Activated CD8-positive, alpha-beta memory T cell treated with anti-CD3 and anti-CD28 coated beads for 4 hours (primary cell): Measurements from ENCODE around the gene WDR86.
A peak's percentile ranks its signal among the peaks of the same experiment; 100 is the strongest.

Source experiments
- DNase-seq, 2 donors: peaks; one replicate each; pipeline ENCODE4 v3.0.0-alpha.2; 2020; ENCODE audit warnings: low read depth in 2 of 2

The WDR86 gene

GRCh38 chr7:151391358-151391730 is 18.5 kb downstream of the WDR86 start:
- no peak for DNase-seq

GRCh38 chr7:151390598-151391357 is 19.1 kb downstream of the WDR86 start:
- DNase-seq: no peak

- DNase-seq: no peak
Observed at GRCh38 chr7:151389768-151390597, 19.9 kb downstream of the WDR86 start.

- DNase-seq: no peak
Observed at GRCh38 chr7:151389096-151389767, 20.6 kb downstream of the WDR86 start.

- DNase-seq: no peak
Observed at GRCh38 chr7:151388430-151388829, 21.4 kb downstream of the WDR86 start.

GRCh38 chr7:151388007-151388297 is 21.9 kb downstream of the WDR86 start:
- no peak for DNase-seq

- no peak for DNase-seq
Observed at GRCh38 chr7:151387161-151388006, 22.5 kb downstream of the WDR86 start.

GRCh38 chr7:151386301-151387160 is 23.3 kb downstream of the WDR86 start:
- no peak for DNase-seq

- DNase-seq: no peak
Observed at GRCh38 chr7:151385626-151386300, 24.1 kb downstream of the WDR86 start.

- no peak for DNase-seq
Observed at GRCh38 chr7:151384776-151385625, 24.8 kb downstream of the WDR86 start.

- no peak for DNase-seq
Observed at GRCh38 chr7:151384352-151384697, 25.5 kb downstream of the WDR86 start.

GRCh38 chr7:151383638-151384351 is 26.0 kb downstream of the WDR86 start:
- DNase-seq: no peak

GRCh38 chr7:151382079-151382885 is 27.6 kb downstream of the WDR86 start:
- no peak for DNase-seq

GRCh38 chr7:151381348-151382078 is 28.3 kb downstream of the WDR86 start:
- DNase-seq: peak in 1 of 2 donors; percentile 12

- DNase-seq: no peak
Observed at GRCh38 chr7:151381098-151381347, 28.8 kb downstream of the WDR86 start.

- DNase-seq: no peak
Observed at GRCh38 chr7:151380199-151381097, 29.4 kb downstream of the WDR86 start.
